ENCODE results near the gene UBE2Q2. TPM values are rescaled to one million over a fixed set of nuclear protein-coding genes. Genes with fewer than 3 reads are reported as not detected.

UBE2Q2 gene
- total and polyA plus RNA-seq, 9 of the 15 experiments (the other 6 are each of a cell fraction or from before 2014, with no cell fraction given), result 6.2 to 24.0 (median 16.2) TPM

DNA sequence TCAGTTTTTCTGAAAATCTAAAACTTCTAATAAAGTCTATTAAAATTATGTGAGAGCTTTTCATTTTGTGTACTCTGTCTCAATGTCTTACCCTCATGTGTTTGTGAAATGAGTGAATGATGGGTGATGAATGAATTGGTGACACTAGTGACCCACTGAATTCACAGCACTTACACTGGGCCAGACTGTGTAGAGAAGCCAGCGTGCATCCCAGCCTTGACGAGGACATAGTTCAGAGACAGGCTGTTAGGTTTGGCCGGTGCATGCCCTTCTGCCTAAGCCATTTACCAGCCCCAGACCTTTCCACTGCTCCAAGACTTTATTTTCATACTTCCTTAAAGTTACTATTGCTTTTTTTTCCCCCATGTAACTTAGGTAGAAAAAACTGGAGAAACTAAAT lies 99.2 kb downstream of the UBE2Q2 start:
- WGBS (ENCODE audit: insufficient coverage, low coverage, missing lambda C conversion rate), result 13% methylated on average over 3 of the region's 3 CpGs
- DNase-seq (ENCODE audit: extremely low read depth in 1 of 4, low spot score in 3 of 4) (no peak), FAIRE-seq (no peak), ATAC-seq (peak; percentile 73)
- CTCF ChIA-PET (ENCODE audit: low intra/inter-chr PET ratio), result no interaction called here
- no peaks in the 10 kb centered on the region for H4K20me1 ChIP-seq (replicated peaks; ENCODE audit: control insufficient read depth, insufficient read depth, low read length)
- H3K27me3 ChIP-seq (ENCODE audit: control insufficient read depth in 2 of 2, insufficient read depth in 2 of 2, low read length in 2 of 2), result 0 out of 5 replicates have a peak, but pooled peaks cover 2 to 4% of the 10 kb centered on the region in 2 experiments
- H3K79me2 ChIP-seq (ENCODE audit: control insufficient read depth, insufficient read depth, low read length), result no peaks in the 10 kb centered on the region
- H3K9ac ChIP-seq (ENCODE audit: insufficient read depth in 1 of 2, low read depth in 2 of 2, low read length in 2 of 2), result no peak overlapping the region
- no peak overlapping the region for H3K27ac ChIP-seq (ENCODE audit: extremely low read depth, low read depth, low read length)
- no TSS peak for BruUV-seq (replicated peaks)
- 0 out of 2 replicates have a peak, but pooled peaks cover 2% of the 10 kb centered on the region for H3K9me3 ChIP-seq (replicated peaks; ENCODE audit: control insufficient read depth, insufficient read depth, low read depth, low read length)
- no peak overlapping the region for H2AFZ ChIP-seq (ENCODE audit: low read depth, low read length)
- no peaks in the 10 kb centered on the region for H3K9me1 ChIP-seq (ENCODE audit: control insufficient read depth, insufficient read depth, low read length)
- no peak overlapping the region for H3K4me3 ChIP-seq
- intact Hi-C loops (cut with micrococcal nuclease) (no loop called here), in situ Hi-C loops (cut with MboI) (no loop called here)
- POLR2A ChIA-PET, result no interaction called here
- no peak overlapping the region for H3K4me2 ChIP-seq (ENCODE audit: insufficient read depth, low read length)
- TF ChIP-seq SIN3A (IDR thresholded peaks at IDR 0.05; ENCODE audit: borderline replicate concordance in 2 of 2, control insufficient read depth in 1 of 2, low read depth in 2 of 2, low read length in 2 of 2) (0 out of 4 replicates have a peak, but pooled peaks of 1 of the 2 experiments have one; percentile 28), L3MBTL2 (IDR thresholded peaks at IDR 0.05) (0 out of 2 replicates have a peak, but pooled peaks have one; percentile 23), SMAD2 (IDR thresholded peaks at IDR 0.05; ENCODE audit: low read depth, low read length) (no peak), ZNF717 (CRISPR knock-in tag; IDR thresholded peaks at IDR 0.05) (no peak)
- TF ChIP-seq, protein P1, sequence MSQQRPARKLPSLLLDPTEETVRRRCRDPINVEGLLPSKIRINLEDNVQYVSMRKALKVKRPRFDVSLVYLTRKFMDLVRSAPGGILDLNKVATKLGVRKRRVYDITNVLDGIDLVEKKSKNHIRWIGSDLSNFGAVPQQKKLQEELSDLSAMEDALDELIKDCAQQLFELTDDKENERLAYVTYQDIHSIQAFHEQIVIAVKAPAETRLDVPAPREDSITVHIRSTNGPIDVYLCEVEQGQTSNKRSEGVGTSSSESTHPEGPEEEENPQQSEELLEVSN (IDR thresholded peaks at IDR 0.05; ENCODE audit: borderline replicate concordance in 1 of 2, extremely low read depth in 1 of 2, insufficient read depth in 1 of 2, insufficient read length in 1 of 2, low read depth in 1 of 2, low read length in 1 of 2, poor library complexity in 1 of 2, severe bottlenecking in 1 of 2), result peak in 1 of 2 experiments; percentile 9
- no peaks in the 10 kb centered on the region for H3K4me1 ChIP-seq (replicated peaks in 1 of 2; ENCODE audit: control insufficient read depth in 2 of 2, insufficient read depth in 2 of 2, low read length in 2 of 2)
- H3K36me3 ChIP-seq (ENCODE audit: control insufficient read depth, insufficient read depth, low read length), result peaks cover 5% of the 10 kb centered on the region; the same call in 1 of the 3 replicates

All from K562 (cell line).